NCI-H187 (cell line): Measurements from ENCODE around the gene SPEM3.

Experiments used
- DNase-seq, 2 experiments: peaks; one replicate each; lab custom pipeline; 2025; lab: John Stamatoyannopoulos, UW

SPEM3 gene

GRCh38 chr17:7421186-7421585 is 7.5 kb upstream of the SPEM3 start:
- DNase-seq: no peak

- no peak for DNase-seq
These were observed 5.0 kb upstream of the SPEM3 start for GRCh38 chr17:7423679-7424078.

- DNase-seq: no peak
These were observed 3.3 kb upstream of the SPEM3 start, which contains the start of gene SPEM2 for GRCh38 chr17:7425316-7425715. Gene SPEM2 (plus strand): TSS chr17:7425616. CDS start chr17:7425689, 73 bp downstream.

DNA sequence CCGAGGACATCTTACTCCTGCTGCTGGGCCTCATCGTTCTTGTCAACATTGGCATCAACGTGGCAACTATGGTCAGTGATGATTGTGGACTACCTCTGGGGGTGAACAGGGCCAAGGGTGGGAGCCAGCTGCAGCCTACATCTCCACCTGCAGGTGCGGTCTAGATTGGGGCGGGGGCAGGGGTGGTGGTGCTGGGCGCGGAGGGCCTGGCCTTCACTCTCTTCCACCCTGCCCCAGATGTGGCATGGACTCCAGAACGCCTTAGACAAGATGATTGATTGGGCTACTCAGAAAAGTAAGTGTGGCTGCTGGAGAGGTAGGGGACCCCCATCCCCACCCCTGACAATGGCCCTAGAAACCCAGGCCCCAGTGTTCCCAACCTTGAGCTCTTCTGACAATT is 2.9 kb upstream of the SPEM3 start:
- DNase-seq: no peak

DNA sequence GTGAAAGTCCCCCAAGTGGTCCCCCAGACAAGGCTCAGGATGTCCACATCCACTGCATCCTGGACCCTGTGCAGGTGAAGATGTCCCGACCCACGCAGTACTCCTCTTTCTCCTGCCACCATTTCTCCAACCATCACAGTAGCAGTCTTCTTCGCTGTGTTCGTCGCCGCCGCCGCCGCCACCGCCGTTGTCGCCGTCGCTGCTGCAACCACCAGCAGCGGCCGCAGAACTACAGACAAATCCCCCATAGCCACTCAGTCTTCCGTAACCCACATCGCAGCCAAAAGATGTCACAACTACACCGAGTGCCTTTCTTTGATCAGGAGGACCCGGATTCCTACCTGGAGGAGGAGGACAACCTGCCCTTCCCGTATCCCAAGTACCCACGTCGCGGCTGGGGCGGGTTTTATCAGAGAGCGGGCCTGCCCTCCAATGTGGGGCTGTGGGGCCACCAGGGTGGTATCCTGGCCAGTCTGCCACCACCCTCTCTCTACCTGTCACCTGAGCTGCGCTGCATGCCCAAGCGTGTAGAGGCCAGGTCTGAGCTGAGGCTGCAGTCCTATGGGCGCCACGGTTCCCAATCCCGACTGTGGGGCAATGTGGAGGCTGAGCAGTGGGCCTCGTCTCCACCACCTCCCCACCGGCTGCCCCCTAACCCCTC is 2.3 kb upstream of the SPEM3 start:
- no peak for DNase-seq

GRCh38 chr17:7426896-7427489 is 1.7 kb upstream of the SPEM3 start:
- DNase-seq: no peak

DNA sequence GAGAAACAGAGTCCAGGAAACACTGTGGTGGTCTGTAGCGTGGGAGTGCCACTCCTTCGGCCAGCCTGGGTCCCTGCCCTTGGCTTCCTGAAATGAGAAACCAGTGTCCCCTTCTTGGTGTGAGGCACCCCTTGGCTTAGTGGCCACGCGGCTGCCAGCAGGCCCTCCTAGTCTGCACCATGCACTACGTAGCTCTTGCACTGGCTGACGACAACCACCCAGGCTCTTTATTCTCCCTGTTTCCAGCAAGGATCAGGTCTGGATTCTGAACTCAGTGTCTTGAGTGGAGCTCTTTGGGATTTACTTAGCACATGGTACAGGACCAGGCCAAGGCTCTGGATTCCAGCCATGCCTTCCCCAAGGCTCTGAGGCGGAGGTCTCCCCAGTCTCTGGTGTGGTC is 1.1 kb upstream of the SPEM3 start:
- DNase-seq: no peak

DNA sequence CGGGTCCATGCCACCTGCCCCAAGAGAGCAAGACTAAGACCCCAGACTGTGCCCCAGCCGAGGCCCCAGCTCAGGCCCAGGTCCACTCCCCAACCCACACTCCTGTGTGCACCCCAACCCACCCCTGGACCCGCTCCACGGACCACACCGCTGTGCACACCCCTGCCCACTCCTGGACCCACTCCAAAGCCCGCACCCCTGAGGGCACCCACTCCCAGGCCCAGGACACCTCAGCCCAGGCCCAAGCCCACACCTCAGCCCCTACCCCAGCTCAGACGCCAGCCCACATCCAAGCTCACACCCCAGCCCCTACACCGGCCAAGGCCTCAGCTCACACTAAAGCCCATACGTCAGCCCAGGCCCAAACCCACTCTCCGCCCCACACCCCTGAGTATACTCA is 1.1 kb downstream of the SPEM3 start:
- DNase-seq: no peak

GRCh38 chr17:7431231-7431630 is 2.6 kb downstream of the SPEM3 start:
- no peak for DNase-seq

DNA sequence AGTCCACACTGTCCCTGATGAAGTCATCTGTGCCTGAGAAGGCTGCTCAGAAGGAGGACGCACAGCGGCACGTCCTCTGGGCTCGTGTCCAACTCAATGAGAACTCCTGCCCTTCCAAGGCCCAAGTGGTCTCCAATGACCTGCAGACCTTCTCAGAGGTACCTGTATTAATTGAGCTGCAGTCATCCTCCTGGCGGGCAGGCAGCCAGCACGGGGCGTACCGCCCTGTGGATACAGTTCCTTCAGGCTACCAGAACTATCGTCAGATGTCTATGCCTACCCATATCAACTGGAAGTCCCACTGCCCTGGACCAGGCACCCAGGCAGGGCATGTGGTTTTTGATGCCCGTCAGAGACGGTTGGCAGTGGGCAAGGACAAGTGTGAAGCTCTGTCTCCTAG is 3.6 kb downstream of the SPEM3 start:
- DNase-seq: no peak

- DNase-seq: no peak
These were observed 7.3 kb downstream of the SPEM3 start for GRCh38 chr17:7435676-7436555.

DNA sequence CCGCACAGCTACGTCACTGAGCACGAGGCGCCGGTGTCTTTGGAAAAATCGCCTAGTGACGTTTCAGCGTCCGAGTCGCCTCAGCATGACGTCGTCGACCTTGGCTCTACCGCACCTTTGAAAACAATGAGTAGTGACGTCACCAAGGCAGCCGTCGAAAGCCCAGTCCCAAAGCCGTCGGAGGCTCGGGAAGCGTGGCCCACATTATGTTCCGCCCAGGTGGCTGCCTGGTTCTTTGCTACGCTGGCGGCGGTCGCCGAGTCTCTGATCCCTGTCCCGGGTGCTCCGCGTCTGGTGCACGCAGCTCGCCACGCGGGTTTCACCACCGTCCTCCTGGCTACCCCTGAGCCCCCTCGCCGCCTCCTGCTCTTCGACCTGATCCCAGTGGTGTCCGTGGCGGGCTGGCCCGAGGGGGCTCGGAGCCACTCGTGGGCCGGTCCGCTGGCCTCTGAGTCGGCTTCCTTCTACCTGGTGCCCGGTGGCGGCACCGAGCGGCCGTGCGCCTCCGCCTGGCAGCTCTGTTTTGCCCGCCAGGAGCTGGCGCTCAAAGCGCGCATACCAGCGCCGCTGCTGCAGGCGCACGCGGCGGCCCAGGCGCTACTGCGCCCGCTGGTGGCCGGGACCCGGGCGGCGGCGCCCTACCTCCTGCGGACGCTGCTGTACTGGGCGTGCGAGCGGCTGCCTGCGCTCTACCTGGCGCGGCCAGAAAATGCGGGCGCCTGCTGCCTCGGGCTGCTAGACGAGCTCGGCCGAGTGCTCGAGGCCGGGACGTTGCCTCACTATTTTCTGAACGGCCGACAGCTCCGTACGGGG is 8.1 kb downstream of the SPEM3 start:
- peak; percentile 27 to 42 for DNase-seq

DNA sequence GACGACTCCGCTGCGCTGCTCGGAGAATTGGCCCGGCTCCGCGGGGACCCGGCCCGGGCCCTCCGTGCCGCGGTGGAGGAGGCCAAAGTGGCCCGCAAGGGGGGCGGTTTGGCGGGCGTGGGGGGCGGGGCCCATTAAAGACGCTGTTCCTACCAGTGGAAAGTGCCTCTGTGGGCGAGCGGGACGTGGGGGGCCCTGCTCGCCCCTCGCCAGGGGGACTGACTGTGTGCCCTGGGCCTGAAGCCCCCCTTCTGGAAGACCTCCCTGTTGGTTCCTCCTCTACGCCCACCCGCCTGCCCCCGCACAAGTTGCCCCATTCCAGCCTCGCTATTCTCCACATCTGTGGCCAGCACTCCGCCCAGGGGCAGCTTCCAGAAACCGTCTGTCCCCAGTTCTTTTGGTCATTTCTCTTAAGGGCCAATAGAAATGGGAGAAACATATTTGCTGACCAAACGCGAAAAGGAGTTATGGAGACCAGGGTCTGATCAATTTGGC is 8.8 kb downstream of the SPEM3 start:
- DNase-seq: no peak

GRCh38 chr17:7437950-7438614 is 9.4 kb downstream of the SPEM3 start:
- DNase-seq: no peak

- no peak for DNase-seq
These were observed 10.2 kb downstream of the SPEM3 start for GRCh38 chr17:7438656-7439460.

DNA sequence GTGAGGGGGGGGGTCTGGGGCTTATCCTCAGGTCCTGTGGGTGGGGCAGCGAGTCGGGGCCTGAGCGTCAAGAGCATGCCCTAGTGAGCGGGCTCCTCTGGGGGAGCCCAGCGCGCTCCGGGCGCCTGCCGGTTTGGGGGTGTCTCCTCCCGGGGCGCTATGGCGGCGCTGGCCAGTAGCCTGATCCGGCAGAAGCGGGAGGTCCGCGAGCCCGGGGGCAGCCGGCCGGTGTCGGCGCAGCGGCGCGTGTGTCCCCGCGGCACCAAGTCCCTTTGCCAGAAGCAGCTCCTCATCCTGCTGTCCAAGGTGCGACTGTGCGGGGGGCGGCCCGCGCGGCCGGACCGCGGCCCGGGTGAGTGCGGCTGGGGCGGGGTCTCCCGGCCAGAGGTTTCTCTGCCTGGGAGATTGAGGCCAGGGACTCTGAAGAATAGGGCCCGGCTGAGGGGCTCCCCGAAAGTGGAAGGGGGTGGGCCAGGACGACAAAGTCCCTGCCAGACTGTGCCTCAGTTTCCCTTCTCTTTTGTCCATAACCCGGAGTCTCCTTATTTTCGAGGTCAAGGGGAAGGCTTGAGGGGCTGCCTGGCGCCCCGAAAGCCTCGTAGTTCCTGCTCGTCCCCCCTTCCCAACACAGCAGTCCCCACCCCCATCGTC is 10.9 kb downstream of the SPEM3 start, which contains the start of gene FGF11:
Gene FGF11 (plus strand): TSS at position 51 of the 651 bp plus-strand sequence. CDS start 109 bp downstream, at position 160.
- DNase-seq: no peak

DNA sequence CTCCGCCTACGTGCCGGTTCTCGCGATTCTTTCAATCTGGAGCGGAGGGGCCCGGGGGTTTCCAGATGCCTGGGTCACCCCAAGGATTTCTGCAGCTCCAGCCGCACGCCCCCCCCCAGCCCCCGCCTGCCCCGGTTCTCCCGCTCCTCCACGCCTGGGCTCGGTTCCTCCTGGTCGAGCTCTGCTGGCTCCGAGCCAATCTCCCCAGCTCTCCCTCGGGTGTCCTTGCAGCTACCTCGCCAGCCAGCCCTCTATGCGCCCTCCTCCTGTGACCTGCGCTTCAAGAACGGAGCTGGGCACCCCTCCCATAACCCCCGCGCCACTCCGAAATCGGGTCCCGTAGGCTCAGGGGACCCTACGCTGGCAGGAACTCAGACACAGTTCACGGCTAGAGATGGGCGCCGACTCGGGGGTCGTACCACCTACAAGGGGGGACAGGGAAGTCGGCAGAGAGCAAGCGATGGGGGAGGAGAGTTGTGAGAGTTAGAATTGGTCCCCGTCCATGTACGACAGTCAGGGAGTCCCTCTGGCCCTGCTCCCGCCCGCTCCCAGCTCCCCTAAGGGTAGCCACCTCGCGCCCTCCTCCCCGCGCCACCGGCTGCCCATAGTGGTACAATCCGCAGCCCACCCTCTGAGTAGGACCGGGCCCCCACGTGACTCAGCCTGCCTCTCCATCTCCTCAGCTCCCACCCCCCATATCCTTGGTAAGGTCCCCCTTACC is 11.6 kb downstream of the SPEM3 start:
- DNase-seq: no peak

GRCh38 chr17:7440834-7441195 is 12.2 kb downstream of the SPEM3 start:
- no peak for DNase-seq

DNA sequence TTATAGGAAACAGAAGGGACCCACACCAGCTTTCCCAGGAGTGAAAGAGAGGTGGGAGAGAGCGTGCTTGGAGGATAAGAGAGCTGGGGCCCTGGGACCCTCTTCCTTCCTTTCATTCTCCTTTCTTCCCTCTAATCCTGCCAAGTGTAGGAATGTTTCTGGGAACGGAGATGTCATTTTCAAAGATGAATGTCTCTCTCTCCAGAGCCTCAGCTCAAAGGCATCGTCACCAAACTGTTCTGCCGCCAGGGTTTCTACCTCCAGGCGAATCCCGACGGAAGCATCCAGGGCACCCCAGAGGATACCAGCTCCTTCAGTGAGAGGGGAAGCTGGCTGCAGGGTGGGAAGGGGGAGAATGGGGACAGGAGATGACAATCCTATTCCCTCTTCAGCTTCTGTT is 12.6 kb downstream of the SPEM3 start:
- DNase-seq: no peak
